Ascending aorta (tissue), 2 donors: Measurements from ENCODE around the gene LAYN. TPM values are rescaled to one million over a fixed set of nuclear protein-coding genes. Genes with fewer than 3 reads are reported as not detected.

Source experiments
- DNase-seq, 2 donors: peaks; one replicate each; pipeline ENCODE4 v3.0.0-alpha.2; 2019; ENCODE audit warnings: low spot score in 2 of 2
- H3K27ac ChIP-seq, 2 donors: fragments of 200-600 bp; sonication (generic); one replicate each; pipeline ENCODE4 v1.5.1; 2016 to 2017; ENCODE audit warnings: mild to moderate bottlenecking in 1 of 2
- H3K27me3 ChIP-seq: fragments of 200-600 bp; sonication (generic); one replicate; pipeline ENCODE4 v1.5.1; 2017
- H3K36me3 ChIP-seq, 2 donors: fragments of 200-600 bp; sonication (generic); one replicate each; pipeline ENCODE4 v1.5.1; 2016
- H3K4me1 ChIP-seq, 2 donors: fragments of 200-600 bp; sonication (generic); one replicate each; pipeline ENCODE4 v1.5.1; 2016 to 2017; ENCODE audit warnings: mild to moderate bottlenecking in 1 of 2
- H3K4me3 ChIP-seq, 2 donors: fragments of 200-600 bp; sonication (generic); one replicate each; pipeline ENCODE4 v1.5.1; 2016 to 2017; ENCODE audit warnings: mild to moderate bottlenecking in 1 of 2
- H3K9me3 ChIP-seq, 2 donors: fragments of 200-600 bp; sonication (generic); one replicate each; pipeline ENCODE4 v1.5.1; 2016
- intact Hi-C: fragments of 100-400 bp; cut with DNase I; formaldehyde crosslinking; loops from one replicate; pipeline ENCODE4 v1.15.1; 2023
- total RNA-seq: library from RNA; depleted of rRNA; stranded (reverse); fragments of >200 nt; gene quantifications from one replicate; pipeline ENCODE4 v1.1.0, GENCODE V29; 2016
- TF ChIP-seq, protein P1 (sequence below), 3 experiments: fragments of 200-600 bp in 2 of 3; fragments of 450-650 bp in 1 of 3; sonication (generic) in 2 of 3; IDR thresholded peaks; one replicate each; pipeline ENCODE4 v1.5.1; 2016 to 2019; ENCODE audit warnings: antibody characterized with exemption in 3 of 3, mild to moderate bottlenecking in 1 of 3, moderate library complexity in 1 of 3

Gene LAYN
- total RNA-seq, 1 donor from 2014 or later = 27.2 TPM

DNA sequence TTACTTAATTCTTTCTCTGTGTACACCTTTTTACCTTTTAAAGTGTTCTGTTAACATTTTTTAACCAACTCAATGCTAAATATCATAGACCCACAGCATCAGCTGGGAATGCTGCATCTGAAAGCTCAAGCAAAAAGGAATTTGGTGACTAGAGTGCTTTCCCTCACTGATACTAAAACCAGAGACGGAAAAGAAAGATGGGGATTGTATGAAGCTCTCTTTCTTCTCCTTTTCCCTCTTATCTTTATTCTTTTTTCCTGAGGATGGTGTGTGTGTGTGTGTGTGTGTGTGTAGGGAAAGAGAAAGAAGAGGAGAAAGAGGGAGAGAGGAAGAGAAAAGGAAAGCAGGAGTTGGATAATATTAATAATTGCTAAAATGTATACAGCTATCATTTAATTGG is 57.6 kb downstream of the LAYN start:
- Histone ChIP-seq H3K27me3 (no peaks in the 10 kb centered on the region), H3K4me1 (peaks cover 0 to 5% of the 10 kb centered on the region in 2 donors), H3K4me3 (peak overlapping the region; percentile 4 to 49), H3K36me3 (no peaks in the 10 kb centered on the region), H3K9me3 (no peaks in the 10 kb centered on the region), H3K27ac (no peak overlapping the region)
- no peak for DNase-seq
- TF ChIP-seq, protein P1, sequence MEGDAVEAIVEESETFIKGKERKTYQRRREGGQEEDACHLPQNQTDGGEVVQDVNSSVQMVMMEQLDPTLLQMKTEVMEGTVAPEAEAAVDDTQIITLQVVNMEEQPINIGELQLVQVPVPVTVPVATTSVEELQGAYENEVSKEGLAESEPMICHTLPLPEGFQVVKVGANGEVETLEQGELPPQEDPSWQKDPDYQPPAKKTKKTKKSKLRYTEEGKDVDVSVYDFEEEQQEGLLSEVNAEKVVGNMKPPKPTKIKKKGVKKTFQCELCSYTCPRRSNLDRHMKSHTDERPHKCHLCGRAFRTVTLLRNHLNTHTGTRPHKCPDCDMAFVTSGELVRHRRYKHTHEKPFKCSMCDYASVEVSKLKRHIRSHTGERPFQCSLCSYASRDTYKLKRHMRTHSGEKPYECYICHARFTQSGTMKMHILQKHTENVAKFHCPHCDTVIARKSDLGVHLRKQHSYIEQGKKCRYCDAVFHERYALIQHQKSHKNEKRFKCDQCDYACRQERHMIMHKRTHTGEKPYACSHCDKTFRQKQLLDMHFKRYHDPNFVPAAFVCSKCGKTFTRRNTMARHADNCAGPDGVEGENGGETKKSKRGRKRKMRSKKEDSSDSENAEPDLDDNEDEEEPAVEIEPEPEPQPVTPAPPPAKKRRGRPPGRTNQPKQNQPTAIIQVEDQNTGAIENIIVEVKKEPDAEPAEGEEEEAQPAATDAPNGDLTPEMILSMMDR (IDR thresholded peaks at IDR 0.05) = no peak
- intact Hi-C loops = no loop called here

DNA sequence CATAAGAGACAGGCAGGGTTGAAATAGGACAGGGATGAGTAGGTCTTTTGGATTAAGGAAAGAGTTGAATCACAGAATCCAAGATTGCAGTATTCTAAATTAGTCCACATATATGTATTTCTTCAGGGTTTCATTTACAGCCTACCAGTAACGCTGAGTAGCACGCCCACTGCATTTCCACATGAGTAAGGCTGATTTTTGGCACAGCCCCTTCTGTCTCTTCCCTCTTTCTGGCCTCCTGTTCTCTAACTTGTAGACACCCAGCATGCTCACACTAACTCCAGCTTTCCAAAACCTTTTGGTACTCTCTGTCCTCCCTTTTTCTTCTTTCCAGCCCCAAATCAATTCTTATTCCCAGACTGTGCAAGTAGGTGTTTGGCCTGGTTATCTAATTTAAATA is 58.0 kb downstream of the LAYN start:
- Histone ChIP-seq H3K9me3 (no peaks in the 10 kb centered on the region), H3K4me1 (peaks cover 0 to 5% of the 10 kb centered on the region in 2 donors), H3K27ac (no peak overlapping the region), H3K36me3 (no peaks in the 10 kb centered on the region), H3K4me3 (no peak overlapping the region), H3K27me3 (no peaks in the 10 kb centered on the region)
- DNase-seq = no peak
- TF ChIP-seq, protein P1 (IDR thresholded peaks at IDR 0.05) = no peak
- intact Hi-C loops = no loop called here

DNA sequence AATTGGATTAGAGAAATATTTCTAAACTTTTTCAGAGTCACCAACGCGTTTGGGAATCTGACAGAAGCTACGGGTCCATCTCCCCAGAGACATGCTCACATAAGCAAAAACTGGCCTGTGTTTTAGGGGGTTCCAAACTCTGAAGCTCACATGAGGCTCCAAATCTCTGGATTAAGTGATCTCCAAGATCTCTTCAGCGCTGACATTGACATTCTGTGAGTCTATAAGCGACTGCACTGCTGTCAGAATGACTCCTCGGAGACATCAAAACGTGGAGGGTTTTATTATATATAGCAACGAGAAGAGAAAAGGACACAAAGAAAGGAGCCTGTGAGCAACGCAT is 61.1 kb downstream of the LAYN start:
- intact Hi-C loops = loop anchor here (5.0 kb wide), 2 partner anchors 34 to 116 kb away; no protein-coding TSS in a partner anchor
- H3K4me1 ChIP-seq = peaks cover 0 to 8% of the 10 kb centered on the region in 2 donors
- TF ChIP-seq, protein P1 (IDR thresholded peaks at IDR 0.05) = no peak
- H3K27ac ChIP-seq = peak overlapping the region; percentile 90 to 96
- H3K36me3 ChIP-seq = no peaks in the 10 kb centered on the region
- DNase-seq = no peak
- H3K27me3 ChIP-seq = no peaks in the 10 kb centered on the region
- H3K9me3 ChIP-seq = no peaks in the 10 kb centered on the region
- H3K4me3 ChIP-seq = peak overlapping the region; percentile 84 to 98

DNA sequence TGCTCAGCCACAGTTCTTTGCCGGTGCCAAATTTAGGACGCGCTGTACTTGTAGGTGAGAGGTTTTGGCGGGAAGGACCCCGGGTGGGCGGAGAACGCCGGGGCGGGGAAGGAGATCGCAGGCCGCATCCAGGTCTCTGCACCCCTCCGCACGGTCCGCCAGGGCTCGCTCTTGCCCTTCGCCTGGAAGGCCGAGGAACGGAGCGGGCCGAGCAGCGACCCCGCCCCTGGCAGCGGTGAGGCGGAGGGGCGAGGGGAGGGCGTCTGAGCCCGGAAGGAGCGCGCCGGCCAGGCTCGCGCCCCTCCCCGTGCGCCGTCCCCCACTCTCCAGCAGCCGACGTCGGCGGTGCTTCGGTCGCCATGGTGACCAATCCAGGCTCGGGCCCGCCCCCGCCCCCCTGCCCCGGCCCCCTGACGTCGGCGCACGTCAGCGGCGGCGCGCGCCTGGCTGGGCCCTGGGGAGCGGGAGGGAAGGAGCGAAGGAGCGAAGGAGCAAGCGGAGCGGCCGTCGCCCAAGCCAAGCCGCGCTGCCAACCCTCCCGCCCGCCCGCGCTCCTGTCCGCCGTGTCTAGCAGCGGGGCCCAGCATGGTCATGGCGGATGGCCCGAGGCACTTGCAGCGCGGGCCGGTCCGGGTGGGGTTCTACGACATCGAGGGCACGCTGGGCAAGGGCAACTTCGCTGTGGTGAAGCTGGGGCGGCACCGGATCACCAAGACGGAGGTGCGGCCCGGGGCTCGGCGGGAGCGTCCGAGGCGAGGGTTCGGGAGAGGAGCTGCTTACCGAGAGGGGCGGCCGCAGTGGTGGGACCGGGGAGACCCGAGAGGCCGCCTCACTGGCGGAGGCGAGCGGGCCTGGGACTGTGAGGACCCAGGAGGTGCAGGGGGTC is 61.7 kb downstream of the LAYN start, which contains the start of gene SIK2:
Gene SIK2, plus strand, starts transcription at position 471 of the 886 bp plus-strand sequence. Its CDS starts 115 bp downstream, at position 586.
- Histone ChIP-seq H3K9me3 (no peaks in the 10 kb centered on the region), H3K36me3 (no peaks in the 10 kb centered on the region), H3K27ac (peak within 1 kb of the TSS; percentile 90 to 96), H3K27me3 (no peaks in the 10 kb centered on the region), H3K4me3 (peak within 1 kb of the TSS; percentile 84 to 98), H3K4me1 (peaks cover 0 to 8% of the 10 kb centered on the region in 2 donors)
- TF ChIP-seq, protein P1 (IDR thresholded peaks at IDR 0.05) = peak; percentile 88 to 98 (median 93)
- peak; percentile 73 to 96 for DNase-seq
- intact Hi-C loops = loop anchor here (1.0 to 5.0 kb wide), 6 partner anchors 35 to 239 kb away; partner anchors contain the start of gene PPP2R1B

DNA sequence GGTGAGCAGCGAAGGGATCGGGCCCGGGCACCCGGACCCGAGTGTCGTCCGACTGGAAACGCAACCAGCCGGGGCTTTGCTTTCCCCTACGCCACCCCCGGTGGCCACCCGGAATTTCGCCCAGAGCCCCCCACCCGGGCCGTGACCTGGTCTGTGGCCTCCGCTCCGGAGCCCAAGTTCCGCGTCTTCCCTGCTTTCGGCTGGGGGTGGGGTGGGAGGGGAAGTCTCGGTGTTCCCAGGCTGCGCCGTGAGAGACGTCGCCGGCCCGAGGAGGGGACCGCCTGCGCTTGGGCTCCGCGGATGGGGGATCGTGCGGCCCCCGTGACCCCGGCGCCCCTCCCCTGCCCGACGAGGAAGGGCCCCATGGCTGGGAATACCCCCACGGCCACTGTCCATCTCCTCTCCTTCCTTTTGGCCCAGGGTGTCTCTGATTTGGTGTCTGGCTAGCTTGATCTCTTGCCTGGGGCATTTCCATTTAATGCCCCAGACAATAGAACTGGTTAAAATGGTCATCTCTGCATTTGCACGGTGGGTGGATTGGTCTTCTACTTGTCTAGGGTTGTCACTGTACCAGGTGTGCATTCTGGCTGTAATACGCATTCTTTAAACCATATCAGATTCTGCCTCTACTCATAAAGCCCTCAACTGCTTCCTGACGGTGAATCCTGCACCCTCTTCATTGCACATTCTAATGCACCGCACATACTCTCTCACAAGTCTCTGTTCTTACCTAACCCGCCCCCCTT is 62.5 kb downstream of the LAYN start:
- TF ChIP-seq, protein P1 (IDR thresholded peaks at IDR 0.05) = no peak
- peak overlapping the region; percentile 84 to 98 for H3K4me3 ChIP-seq
- intact Hi-C loops = loop anchor here (1.0 to 5.0 kb wide), 6 partner anchors 36 to 238 kb away; partner anchors contain the start of gene PPP2R1B
- H3K27me3 ChIP-seq = no peaks in the 10 kb centered on the region
- no peaks in the 10 kb centered on the region for H3K9me3 ChIP-seq
- peaks cover 0 to 8% of the 10 kb centered on the region in 2 donors for H3K4me1 ChIP-seq
- H3K36me3 ChIP-seq = no peaks in the 10 kb centered on the region
- peak overlapping the region; percentile 90 to 96 for H3K27ac ChIP-seq
- peak in 1 of 2 donors; percentile 72 for DNase-seq
